Endothelial cell of umbilical vein (primary cell): Measurements from ENCODE around the gene POLN.

Experiments used
- FOS ChIP-seq: IDR thresholded peaks from 2 replicates; pipeline ENCODE4 v1.6.1; 2011; ENCODE audit warnings: mild to moderate bottlenecking, low read length, moderate library complexity, borderline replicate concordance; ENCODE audit not compliant: insufficient read depth
- GATA2 ChIP-seq: IDR thresholded peaks from 2 replicates; pipeline ENCODE4 v1.7.0; 2011; ENCODE audit warnings: low read depth, mild to moderate bottlenecking, moderate library complexity, mixed read lengths, low read length; ENCODE audit not compliant: insufficient read length, insufficient read depth
- JUN ChIP-seq: IDR thresholded peaks from 2 replicates; pipeline ENCODE4 v1.6.1; 2011; ENCODE audit warnings: borderline replicate concordance, low read depth; ENCODE audit not compliant: insufficient read length, insufficient read depth
- POLR2AphosphoS5 ChIP-seq: IDR thresholded peaks from 2 replicates; pipeline ENCODE4 v1.6.1; 2012; ENCODE audit warnings: low read depth, mild to moderate bottlenecking, control low read depth, low read length, moderate library complexity; ENCODE audit not compliant: insufficient read depth
- TF ChIP-seq, protein P1 (sequence below), 2 donors: IDR thresholded peaks; 1 replicate in 1 of 2; 2 replicates in 1 of 2; pipeline ENCODE4 v1.5.1; 2011; ENCODE audit warnings: low read length in 2 of 2, mild to moderate bottlenecking in 2 of 2, moderate library complexity in 2 of 2, control low read depth in 1 of 2, inconsistent platforms in 1 of 2, low read depth in 1 of 2; ENCODE audit not compliant: insufficient read depth in 1 of 2; ENCODE audit errors: extremely low read depth in 1 of 2

DNA sequence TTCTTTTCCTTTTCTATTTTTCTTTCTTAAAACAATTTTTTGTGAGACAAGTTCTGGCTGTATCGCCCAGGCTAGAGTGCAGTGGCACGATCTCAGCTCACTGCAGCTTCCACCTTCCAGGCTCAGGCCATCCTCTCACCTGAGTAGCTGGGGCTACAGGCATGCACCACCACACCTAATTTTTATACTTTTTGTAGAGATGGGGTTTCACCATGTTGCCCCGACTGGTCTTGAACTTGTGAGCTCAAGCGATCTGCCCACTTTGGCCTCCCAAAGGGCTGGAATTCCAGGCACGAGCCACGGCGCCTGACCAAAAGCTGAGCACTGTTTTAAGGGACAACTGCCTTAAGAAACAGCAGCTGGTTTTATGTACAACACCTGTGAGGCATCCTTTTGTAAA is 192.1 kb downstream of the POLN start:
- TF ChIP-seq POLR2AphosphoS5 (no peak), FOS (no peak), JUN (no peak), GATA2 (no peak)
- TF ChIP-seq, protein P1, sequence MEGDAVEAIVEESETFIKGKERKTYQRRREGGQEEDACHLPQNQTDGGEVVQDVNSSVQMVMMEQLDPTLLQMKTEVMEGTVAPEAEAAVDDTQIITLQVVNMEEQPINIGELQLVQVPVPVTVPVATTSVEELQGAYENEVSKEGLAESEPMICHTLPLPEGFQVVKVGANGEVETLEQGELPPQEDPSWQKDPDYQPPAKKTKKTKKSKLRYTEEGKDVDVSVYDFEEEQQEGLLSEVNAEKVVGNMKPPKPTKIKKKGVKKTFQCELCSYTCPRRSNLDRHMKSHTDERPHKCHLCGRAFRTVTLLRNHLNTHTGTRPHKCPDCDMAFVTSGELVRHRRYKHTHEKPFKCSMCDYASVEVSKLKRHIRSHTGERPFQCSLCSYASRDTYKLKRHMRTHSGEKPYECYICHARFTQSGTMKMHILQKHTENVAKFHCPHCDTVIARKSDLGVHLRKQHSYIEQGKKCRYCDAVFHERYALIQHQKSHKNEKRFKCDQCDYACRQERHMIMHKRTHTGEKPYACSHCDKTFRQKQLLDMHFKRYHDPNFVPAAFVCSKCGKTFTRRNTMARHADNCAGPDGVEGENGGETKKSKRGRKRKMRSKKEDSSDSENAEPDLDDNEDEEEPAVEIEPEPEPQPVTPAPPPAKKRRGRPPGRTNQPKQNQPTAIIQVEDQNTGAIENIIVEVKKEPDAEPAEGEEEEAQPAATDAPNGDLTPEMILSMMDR (IDR thresholded peaks at IDR 0.05; ENCODE audit: extremely low read depth in 1 of 2, insufficient read depth in 1 of 2, low read depth in 1 of 2, low read length in 2 of 2) = no peak
